Upper lobe of right lung (tissue), 1 donor: ENCODE measurements around the gene C2CD3. TPM values are rescaled to one million over a fixed set of nuclear protein-coding genes. Genes with fewer than 3 reads are reported as not detected.

Source experiments
- ATAC-seq: fragments of 200-7000 bp; cut with Tn5 transposase; one replicate; pipeline ENCODE4 v1.9.1; 2020; ENCODE audit warnings: mild to moderate bottlenecking, moderate library complexity
- DNase-seq: peaks from one replicate; pipeline ENCODE4 v3.0.0-alpha.2; 2020
- H3K27ac ChIP-seq: fragments of 200-600 bp; one replicate; pipeline ENCODE4 v1.8.0; 2022
- H3K27me3 ChIP-seq: fragments of 200-600 bp; one replicate; pipeline ENCODE4 v1.8.0; 2022; ENCODE audit warnings: mild to moderate bottlenecking
- H3K36me3 ChIP-seq: fragments of 200-600 bp; one replicate; pipeline ENCODE4 v1.8.0; 2022
- H3K4me1 ChIP-seq: fragments of 200-600 bp; one replicate; pipeline ENCODE4 v1.8.0; 2022
- H3K4me3 ChIP-seq: fragments of 200-600 bp; one replicate; pipeline ENCODE4 v1.8.0; 2022; ENCODE audit warnings: mild to moderate bottlenecking
- H3K9me3 ChIP-seq: fragments of 200-600 bp; one replicate; pipeline ENCODE4 v1.8.0; 2022
- CTCF ChIP-seq: fragments of 200-600 bp; IDR thresholded peaks from one replicate; pipeline ENCODE4 v1.8.0; 2022; ENCODE audit warnings: antibody characterized with exemption
- intact Hi-C: fragments of 100-400 bp; cut with DNase I; formaldehyde crosslinking; loops from one replicate; pipeline ENCODE4 v1.11.0; 2022
- total RNA-seq: library from RNA; stranded (reverse); fragmentation: NEBNext Ultra II Directional; extraction: Animal tissue kit (Norgen Biotek cat#: 25700); gene quantifications from one replicate; pipeline ENCODE4 v1.2.1, GENCODE V29; 2021
- donor health status: DM: no; HTN: yes; CAD: no; lungs with severe emphysema.

Gene C2CD3
- total RNA-seq, 1 donor from 2014 or later, result 26.8 TPM

DNA sequence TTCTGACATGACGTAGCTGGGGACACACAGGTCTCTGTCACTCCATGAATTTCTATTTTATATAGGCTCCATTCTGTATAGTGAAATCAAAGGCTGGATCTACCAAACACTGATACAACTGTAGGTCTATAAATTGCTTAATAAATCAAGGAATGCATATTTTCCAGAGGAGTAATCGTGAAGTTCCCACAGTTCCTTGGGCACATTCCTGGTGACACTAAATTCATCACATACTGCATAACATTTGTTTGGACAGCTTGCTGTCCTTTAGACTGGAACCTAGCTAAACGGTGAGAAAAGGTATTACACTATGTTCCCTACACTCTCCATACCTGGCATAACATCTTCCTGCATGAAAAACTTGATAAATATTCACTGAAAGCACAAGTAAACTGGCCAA, 120.3 kb downstream of the C2CD3 start:
- H3K27me3 ChIP-seq, result no peaks in the 10 kb centered on the region
- peaks cover 26% of the 10 kb centered on the region for H3K36me3 ChIP-seq
- no peak overlapping the region for H3K4me3 ChIP-seq
- H3K4me1 ChIP-seq, result no peaks in the 10 kb centered on the region
- ATAC-seq, result no peak
- intact Hi-C loops, result no loop called here
- no peak overlapping the region for H3K27ac ChIP-seq
- no peak for TF ChIP-seq CTCF
- no peak for DNase-seq
- H3K9me3 ChIP-seq, result no peaks in the 10 kb centered on the region

- peaks cover 26% of the 10 kb centered on the region for H3K36me3 ChIP-seq
- H3K4me3 ChIP-seq, result no peak overlapping the region
- no peaks in the 10 kb centered on the region for H3K4me1 ChIP-seq
- no peak for TF ChIP-seq CTCF
- intact Hi-C loops, result no loop called here
- ATAC-seq, result no peak
- H3K27ac ChIP-seq, result no peak overlapping the region
- no peaks in the 10 kb centered on the region for H3K27me3 ChIP-seq
- DNase-seq, result no peak
- no peaks in the 10 kb centered on the region for H3K9me3 ChIP-seq
Observed at GRCh38 chr11:74048993-74049392, 121.8 kb downstream of the C2CD3 start.

DNA sequence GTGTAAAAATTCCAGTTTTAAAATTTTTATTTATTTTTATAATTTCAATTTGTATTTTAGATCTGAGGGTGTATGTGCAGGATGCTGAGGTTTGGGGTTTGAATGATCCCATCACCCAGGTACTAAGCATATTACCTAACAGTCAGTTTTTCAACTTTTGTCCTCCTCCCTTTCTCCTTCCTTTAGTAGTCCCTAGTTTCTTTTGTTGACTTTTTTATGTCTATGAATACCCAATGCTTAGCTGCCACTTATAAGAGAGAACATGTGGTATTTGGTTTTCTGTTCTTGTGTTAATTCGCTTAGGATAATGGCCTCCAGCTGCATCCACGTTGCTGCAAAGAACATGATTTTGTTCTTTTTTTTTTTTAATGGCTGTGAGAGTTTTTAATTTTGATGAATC, 126.3 kb downstream of the C2CD3 start:
- Histone ChIP-seq H3K4me3 (no peak overlapping the region), H3K36me3 (peaks cover 40% of the 10 kb centered on the region), H3K27me3 (no peaks in the 10 kb centered on the region), H3K9me3 (no peaks in the 10 kb centered on the region), H3K4me1 (no peaks in the 10 kb centered on the region), H3K27ac (no peak overlapping the region)
- TF ChIP-seq CTCF, result no peak
- ATAC-seq, result no peak
- DNase-seq, result no peak
- intact Hi-C loops, result no loop called here

GRCh38 chr11:74043450-74043849, 127.4 kb downstream of the C2CD3 start:
- H3K36me3 ChIP-seq, result peaks cover 48% of the 10 kb centered on the region
- TF ChIP-seq CTCF, result no peak

GRCh38 chr11:74037309-74037708, 133.5 kb downstream of the C2CD3 start:
- Histone ChIP-seq H3K27me3 (no peaks in the 10 kb centered on the region), H3K4me1 (no peaks in the 10 kb centered on the region), H3K36me3 (peaks cover 79% of the 10 kb centered on the region), H3K4me3 (no peak overlapping the region), H3K27ac (no peak overlapping the region), H3K9me3 (no peaks in the 10 kb centered on the region)
- intact Hi-C loops, result no loop called here
- no peak for TF ChIP-seq CTCF
- no peak for DNase-seq
- peak; percentile 37 for ATAC-seq

More at GRCh38 chr11:74043450-74043849, 127.4 kb downstream of the C2CD3 start:
- Histone ChIP-seq H3K9me3 (no peaks in the 10 kb centered on the region), H3K27me3 (no peaks in the 10 kb centered on the region), H3K4me3 (no peak overlapping the region), H3K27ac (no peak overlapping the region), H3K4me1 (no peaks in the 10 kb centered on the region)
- intact Hi-C loops, result no loop called here
- no peak for ATAC-seq
- DNase-seq, result no peak

DNA sequence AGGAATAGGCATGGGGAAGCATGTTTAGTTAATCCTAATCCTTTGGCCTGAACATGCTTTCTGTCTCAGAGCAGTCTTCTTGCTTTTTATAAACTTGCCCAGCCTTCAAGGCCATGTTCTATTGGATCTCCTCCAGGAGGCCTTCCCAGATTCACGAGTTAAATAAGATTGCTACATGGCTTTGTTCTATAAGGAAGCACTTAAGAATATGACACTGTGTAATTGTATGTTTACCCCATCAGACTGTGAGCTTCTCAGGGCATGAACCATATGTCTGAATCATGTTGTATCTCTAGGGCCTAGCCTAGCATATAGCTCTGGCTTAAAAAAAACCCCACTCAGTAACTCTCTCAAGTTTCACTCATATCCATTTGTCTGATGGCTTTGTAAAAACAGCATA, 135.5 kb downstream of the C2CD3 start:
- intact Hi-C loops, result no loop called here
- H3K4me3 ChIP-seq, result no peak overlapping the region
- no peak for TF ChIP-seq CTCF
- H3K36me3 ChIP-seq, result peaks cover 72% of the 10 kb centered on the region
- no peaks in the 10 kb centered on the region for H3K9me3 ChIP-seq
- no peak overlapping the region for H3K27ac ChIP-seq
- ATAC-seq (no peak), DNase-seq (no peak)
- no peaks in the 10 kb centered on the region for H3K27me3 ChIP-seq
- no peaks in the 10 kb centered on the region for H3K4me1 ChIP-seq
